ENCODE data around the gene SND1.
"Not testable (repeated sequence)": the region's sequence is repeated elsewhere in the genome, so short reads cannot be mapped to it uniquely, and the experiment has no call there.

The SND1 gene

GRCh38 chr7:127895360-127895759 lies 243.4 kb downstream of the SND1 start:
- peaks cover 0 to 22% (median 16%) of the 10 kb centered on the region in 5 donors for H3K4me1 ChIP-seq (ENCODE audit: control insufficient read depth in 5 of 5, insufficient read depth in 5 of 5, low read length in 5 of 5)

GRCh38 chr7:127895814-127896280 lies 243.9 kb downstream of the SND1 start:
- Histone ChIP-seq H3K9me3 (ENCODE audit: control insufficient read depth in 5 of 5, low read length in 5 of 5) (no peaks in the 10 kb centered on the region), H3K27ac (ENCODE audit: low read depth, low read length) (no peak overlapping the region), H3K27me3 (ENCODE audit: control insufficient read depth in 5 of 5, insufficient read depth in 4 of 5, low read length in 5 of 5) (no peaks in the 10 kb centered on the region), H3K9ac (ENCODE audit: low read length in 5 of 5) (no peak overlapping the region), H3K4me1 (ENCODE audit: control insufficient read depth in 5 of 5, insufficient read depth in 5 of 5, low read length in 5 of 5) (peaks cover 0 to 26% (median 16%) of the 10 kb centered on the region in 5 donors), H3K4me3 (ENCODE audit: low read depth in 1 of 5, low read length in 5 of 5) (no peak overlapping the region), H3K36me3 (ENCODE audit: control insufficient read depth in 5 of 5, insufficient read depth in 5 of 5, low read length in 5 of 5) (no peaks in the 10 kb centered on the region)

More at GRCh38 chr7:127895360-127895759, 243.4 kb downstream of the SND1 start:
- Histone ChIP-seq H3K9ac (ENCODE audit: low read length in 5 of 5) (no peak overlapping the region), H3K9me3 (ENCODE audit: control insufficient read depth in 5 of 5, low read length in 5 of 5) (no peaks in the 10 kb centered on the region), H3K27ac (ENCODE audit: low read depth, low read length) (no peak overlapping the region), H3K36me3 (ENCODE audit: control insufficient read depth in 5 of 5, insufficient read depth in 5 of 5, low read length in 5 of 5) (peaks cover 0 to 1% (median 0%) of the 10 kb centered on the region in 5 donors), H3K27me3 (ENCODE audit: control insufficient read depth in 5 of 5, insufficient read depth in 4 of 5, low read length in 5 of 5) (no peaks in the 10 kb centered on the region), H3K4me3 (ENCODE audit: low read depth in 1 of 5, low read length in 5 of 5) (no peak overlapping the region)

GRCh38 chr7:127896659-127897058 lies 244.7 kb downstream of the SND1 start:
- Histone ChIP-seq H3K4me1 (ENCODE audit: control insufficient read depth in 5 of 5, insufficient read depth in 5 of 5, low read length in 5 of 5) (peaks cover 0 to 32% (median 16%) of the 10 kb centered on the region in 5 donors), H3K27ac (ENCODE audit: low read depth, low read length) (no peak overlapping the region), H3K36me3 (ENCODE audit: control insufficient read depth in 5 of 5, insufficient read depth in 5 of 5, low read length in 5 of 5) (no peaks in the 10 kb centered on the region), H3K9me3 (ENCODE audit: control insufficient read depth in 5 of 5, low read length in 5 of 5) (no peaks in the 10 kb centered on the region), H3K9ac (ENCODE audit: low read length in 5 of 5) (no peak overlapping the region), H3K27me3 (ENCODE audit: control insufficient read depth in 5 of 5, insufficient read depth in 4 of 5, low read length in 5 of 5) (no peaks in the 10 kb centered on the region), H3K4me3 (ENCODE audit: low read depth in 1 of 5, low read length in 5 of 5) (no peak overlapping the region)

- H3K36me3 ChIP-seq (ENCODE audit: control insufficient read depth in 5 of 5, insufficient read depth in 5 of 5, low read length in 5 of 5), result no peaks in the 10 kb centered on the region
- no peak overlapping the region for H3K9ac ChIP-seq (ENCODE audit: low read length in 5 of 5)
- H3K9me3 ChIP-seq (ENCODE audit: control insufficient read depth in 5 of 5, low read length in 5 of 5), result no peaks in the 10 kb centered on the region
- H3K4me1 ChIP-seq (ENCODE audit: control insufficient read depth in 5 of 5, insufficient read depth in 5 of 5, low read length in 5 of 5), result peaks cover 0 to 27% (median 11%) of the 10 kb centered on the region in 5 donors
- H3K4me3 ChIP-seq (ENCODE audit: low read depth in 1 of 5, low read length in 5 of 5), result no peak overlapping the region
- no peak overlapping the region for H3K27ac ChIP-seq (ENCODE audit: low read depth, low read length)
- H3K27me3 ChIP-seq (ENCODE audit: control insufficient read depth in 5 of 5, insufficient read depth in 4 of 5, low read length in 5 of 5), result no peaks in the 10 kb centered on the region
Measured at GRCh38 chr7:127897704-127898454, 245.9 kb downstream of the SND1 start.

GRCh38 chr7:127899411-127899810 lies 247.4 kb downstream of the SND1 start:
- Histone ChIP-seq H3K27ac (ENCODE audit: low read depth, low read length) (no peak overlapping the region), H3K9ac (ENCODE audit: low read length in 5 of 5) (no peak overlapping the region), H3K36me3 (ENCODE audit: control insufficient read depth in 5 of 5, insufficient read depth in 5 of 5, low read length in 5 of 5) (no peaks in the 10 kb centered on the region), H3K4me3 (ENCODE audit: low read depth in 1 of 5, low read length in 5 of 5) (no peak overlapping the region), H3K4me1 (ENCODE audit: control insufficient read depth in 5 of 5, insufficient read depth in 5 of 5, low read length in 5 of 5) (peaks cover 0 to 19% (median 6%) of the 10 kb centered on the region in 5 donors), H3K9me3 (ENCODE audit: control insufficient read depth in 5 of 5, low read length in 5 of 5) (no peaks in the 10 kb centered on the region), H3K27me3 (ENCODE audit: control insufficient read depth in 5 of 5, insufficient read depth in 4 of 5, low read length in 5 of 5) (no peaks in the 10 kb centered on the region)

GRCh38 chr7:127900141-127900540 lies 248.1 kb downstream of the SND1 start:
- H3K4me1 ChIP-seq (ENCODE audit: control insufficient read depth in 5 of 5, insufficient read depth in 5 of 5, low read length in 5 of 5), result peaks cover 0 to 19% (median 6%) of the 10 kb centered on the region in 5 donors
- H3K4me3 ChIP-seq (ENCODE audit: low read depth in 1 of 5, low read length in 5 of 5), result no peak overlapping the region
- H3K27me3 ChIP-seq (ENCODE audit: control insufficient read depth in 5 of 5, insufficient read depth in 4 of 5, low read length in 5 of 5), result no peaks in the 10 kb centered on the region
- no peak overlapping the region for H3K9ac ChIP-seq (ENCODE audit: low read length in 5 of 5)
- H3K9me3 ChIP-seq (ENCODE audit: control insufficient read depth in 5 of 5, low read length in 5 of 5), result no peaks in the 10 kb centered on the region
- no peak overlapping the region for H3K27ac ChIP-seq (ENCODE audit: low read depth, low read length)
- peaks cover 0 to under 1% (median 0%) of the 10 kb centered on the region in 5 donors for H3K36me3 ChIP-seq (ENCODE audit: control insufficient read depth in 5 of 5, insufficient read depth in 5 of 5, low read length in 5 of 5)

GRCh38 chr7:127900732-127901685 lies 249.0 kb downstream of the SND1 start:
- peaks cover 0 to 5% (median 4%) of the 10 kb centered on the region in 5 donors for H3K36me3 ChIP-seq (ENCODE audit: control insufficient read depth in 5 of 5, insufficient read depth in 5 of 5, low read length in 5 of 5)
- H3K27ac ChIP-seq (ENCODE audit: low read depth, low read length), result no peak overlapping the region

GRCh38 chr7:127901895-127902703 lies 250.1 kb downstream of the SND1 start:
- no peaks in the 10 kb centered on the region for H3K27me3 ChIP-seq (ENCODE audit: control insufficient read depth in 5 of 5, insufficient read depth in 4 of 5, low read length in 5 of 5)
- H3K36me3 ChIP-seq (ENCODE audit: control insufficient read depth in 5 of 5, insufficient read depth in 5 of 5, low read length in 5 of 5), result peaks cover 0 to 5% (median 4%) of the 10 kb centered on the region in 5 donors
- H3K4me1 ChIP-seq (ENCODE audit: control insufficient read depth in 5 of 5, insufficient read depth in 5 of 5, low read length in 5 of 5), result peaks cover 0 to 19% (median 6%) of the 10 kb centered on the region in 5 donors
- no peak overlapping the region for H3K27ac ChIP-seq (ENCODE audit: low read depth, low read length)
- H3K9ac ChIP-seq (ENCODE audit: low read length in 5 of 5), result no peak overlapping the region
- no peak overlapping the region for H3K4me3 ChIP-seq (ENCODE audit: low read depth in 1 of 5, low read length in 5 of 5)
- no peaks in the 10 kb centered on the region for H3K9me3 ChIP-seq (ENCODE audit: control insufficient read depth in 5 of 5, low read length in 5 of 5)

More at GRCh38 chr7:127900732-127901685, 249.0 kb downstream of the SND1 start:
- peak overlapping the region in 1 of 5 donors; percentile 13 for H3K9ac ChIP-seq (ENCODE audit: low read length in 5 of 5)
- H3K9me3 ChIP-seq (ENCODE audit: control insufficient read depth in 5 of 5, low read length in 5 of 5), result no peaks in the 10 kb centered on the region
- no peak overlapping the region for H3K4me3 ChIP-seq (ENCODE audit: low read depth in 1 of 5, low read length in 5 of 5)
- H3K27me3 ChIP-seq (ENCODE audit: control insufficient read depth in 5 of 5, insufficient read depth in 4 of 5, low read length in 5 of 5), result no peaks in the 10 kb centered on the region
- H3K4me1 ChIP-seq (ENCODE audit: control insufficient read depth in 5 of 5, insufficient read depth in 5 of 5, low read length in 5 of 5), result peaks cover 0 to 19% (median 6%) of the 10 kb centered on the region in 5 donors

- not testable (repeated sequence) for H3K9ac ChIP-seq (ENCODE audit: low read length in 5 of 5); H3K27me3 ChIP-seq (ENCODE audit: control insufficient read depth in 5 of 5, insufficient read depth in 4 of 5, low read length in 5 of 5); H3K9me3 ChIP-seq (ENCODE audit: control insufficient read depth in 5 of 5, low read length in 5 of 5); H3K36me3 ChIP-seq (ENCODE audit: control insufficient read depth in 5 of 5, insufficient read depth in 5 of 5, low read length in 5 of 5); H3K27ac ChIP-seq (ENCODE audit: low read depth, low read length); H3K4me3 ChIP-seq (ENCODE audit: low read depth in 1 of 5, low read length in 5 of 5)
- H3K4me1 ChIP-seq (ENCODE audit: control insufficient read depth in 5 of 5, insufficient read depth in 5 of 5, low read length in 5 of 5), result peaks cover 0 to 19% (median 6%) of the 10 kb centered on the region in 5 donors
Measured at GRCh38 chr7:127902753-127903152, 250.8 kb downstream of the SND1 start.
